ENCODE data around the gene PEX1. TPM values are rescaled to one million over a fixed set of nuclear protein-coding genes. Genes with fewer than 3 reads are reported as not detected.
"Not testable (repeated sequence)": the region's sequence is repeated elsewhere in the genome, so short reads cannot be mapped to it uniquely, and the experiment has no call there.

PEX1 gene
- total RNA-seq: 10 to 100 TPM; 19.2 to 51.9 (median 25.9) TPM

DNA sequence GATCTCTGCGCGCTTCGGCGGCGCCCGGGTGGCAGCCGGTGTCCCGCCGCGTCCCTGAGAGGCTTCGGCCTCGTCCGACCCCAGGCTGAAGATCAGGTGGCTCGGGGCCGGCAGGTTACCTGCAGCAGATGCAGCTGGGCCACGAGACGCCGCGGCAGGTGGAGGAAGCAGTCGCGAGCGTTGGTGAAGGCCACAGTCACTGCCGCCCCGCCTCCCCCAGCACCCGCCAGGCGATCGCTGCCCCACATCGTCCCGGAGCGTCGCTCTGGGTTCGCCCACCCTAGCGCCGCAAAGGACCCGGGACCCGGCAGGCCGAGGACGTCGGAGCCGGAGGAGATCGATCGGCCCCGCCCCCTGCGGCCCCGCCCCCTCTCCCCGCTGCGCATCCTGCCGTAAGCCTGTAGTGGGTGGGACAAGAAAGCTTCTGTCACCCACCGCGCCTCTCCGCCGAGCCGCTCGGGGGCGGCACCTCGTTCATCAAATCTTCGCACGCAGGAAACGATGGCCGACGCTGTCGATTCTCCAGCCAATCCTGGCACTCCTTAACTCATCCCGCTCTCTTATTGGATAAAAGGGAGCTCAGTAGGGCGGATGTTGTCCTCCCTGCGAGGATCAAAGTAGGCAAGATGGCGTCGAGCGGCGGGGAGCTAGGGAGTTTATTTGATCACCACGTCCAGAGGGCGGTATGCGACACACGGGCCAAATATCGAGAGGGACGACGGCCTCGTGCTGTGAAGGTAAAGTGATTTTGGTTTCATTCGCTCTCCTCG, at the start of gene PEX1, which contains the start of gene RBM48:
Gene PEX1, minus strand, starts transcription at position 333 of the 770 bp plus-strand sequence. Its CDS starts 85 bp downstream, at position 248.
Gene RBM48, plus strand, starts transcription at position 608 of the 770 bp plus-strand sequence. Its CDS starts 19 bp downstream, at position 627.
- in situ Hi-C loops (cut with MboI; ENCODE audit: low pct_unique_long_range_greater_than_20kb in 2 of 9, low sequenced_read_pairs in 9 of 9, unreplicated experiment in 9 of 9): no loop called here
- 0 to 2% (median 0%) methylated on average over 1 to 10 of the region's 79 CpGs; no CpG with 5 or more reads in 2 of the 10 experiments for WGBS, 10 experiments
- H3K4me1 ChIP-seq (replicated peaks in 1 of 2): peaks cover 7 to 12% of the 10 kb centered on the region in 2 donors
- peak within 1 kb of the TSS; percentile 59 to 87 (median 70) for H3K4me3 ChIP-seq
- ATAC-seq (replicated peaks in 6 of 8): peak; percentile 90 to 96 (median 94)
- peak within 1 kb of the TSS; percentile 78 to 82 for H3K27ac ChIP-seq

GRCh38 chr7:92576296-92576695, 48.0 kb upstream of the PEX1 start:
- WGBS, 10 experiments: 79 to 100% (median 90%) methylated on average over 1 to 3 of the region's 3 CpGs; no CpG with 5 or more reads in 1 of the 10 experiments
- ATAC-seq (replicated peaks in 6 of 8): no peak
- in situ Hi-C loops (cut with MboI; ENCODE audit: low pct_unique_long_range_greater_than_20kb in 2 of 9, low sequenced_read_pairs in 9 of 9, unreplicated experiment in 9 of 9): no loop called here
- Histone ChIP-seq H3K27ac (no peak overlapping the region), H3K4me1 (replicated peaks in 1 of 2) (no peaks in the 10 kb centered on the region), H3K4me3 (no peak overlapping the region)

DNA sequence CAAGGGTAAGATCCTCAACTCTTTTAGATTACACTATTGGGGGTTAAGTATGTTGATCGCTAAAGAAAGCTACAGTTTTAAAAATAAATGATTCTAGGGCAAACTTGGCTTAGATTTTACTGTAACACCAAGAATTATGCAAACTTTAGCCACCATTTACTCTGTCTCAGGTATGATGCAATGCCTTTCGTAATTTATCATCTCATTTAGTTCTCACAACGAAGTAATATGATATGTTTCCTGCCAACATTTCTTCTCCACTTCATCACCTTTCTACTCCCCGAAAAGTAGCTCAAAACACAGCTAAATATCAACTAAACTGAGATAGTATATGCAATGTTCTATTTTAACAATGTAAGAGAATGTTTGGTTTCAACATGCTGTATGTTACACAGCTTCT, 40.8 kb upstream of the PEX1 start:
- no peak for ATAC-seq (replicated peaks in 6 of 8)
- in situ Hi-C loops (cut with MboI; ENCODE audit: low pct_unique_long_range_greater_than_20kb in 2 of 9, low sequenced_read_pairs in 9 of 9, unreplicated experiment in 9 of 9): no loop called here
- H3K27ac ChIP-seq: no peak overlapping the region
- H3K4me1 ChIP-seq (replicated peaks in 1 of 2): no peaks in the 10 kb centered on the region
- H3K4me3 ChIP-seq: no peak overlapping the region
- 90 to 100% (median 96%) methylated on average over 1 to 4 of the region's 4 CpGs for WGBS, 10 experiments

- H3K27ac ChIP-seq: no peak overlapping the region
- in situ Hi-C loops (cut with MboI; ENCODE audit: low pct_unique_long_range_greater_than_20kb in 2 of 9, low sequenced_read_pairs in 9 of 9, unreplicated experiment in 9 of 9): no loop called here
- no peak overlapping the region for H3K4me3 ChIP-seq
- no peaks in the 10 kb centered on the region for H3K4me1 ChIP-seq (replicated peaks in 1 of 2)
- 0 to 100% (median 88%) methylated on average over 1 to 6 of the region's 6 CpGs; no CpG with 5 or more reads in 1 of the 10 experiments for WGBS, 10 experiments
- no peak for ATAC-seq (replicated peaks in 6 of 8)
Measured at GRCh38 chr7:92567460-92567859, 39.1 kb upstream of the PEX1 start.

GRCh38 chr7:92563345-92563744, 35.0 kb upstream of the PEX1 start:
- ATAC-seq (replicated peaks in 6 of 8): no peak
- in situ Hi-C loops (cut with MboI; ENCODE audit: low pct_unique_long_range_greater_than_20kb in 2 of 9, low sequenced_read_pairs in 9 of 9, unreplicated experiment in 9 of 9): no loop called here
- Histone ChIP-seq H3K4me1 (replicated peaks in 1 of 2) (no peaks in the 10 kb centered on the region), H3K27ac (no peak overlapping the region), H3K4me3 (no peak overlapping the region)
- WGBS, 10 experiments: 75 to 100% (median 94%) methylated on average over 1 to 2 of the region's 2 CpGs; no CpG with 5 or more reads in 2 of the 10 experiments

- no peak overlapping the region for H3K4me3 ChIP-seq
- H3K27ac ChIP-seq: no peak overlapping the region
- H3K4me1 ChIP-seq (replicated peaks in 1 of 2): no peaks in the 10 kb centered on the region
- no peak for ATAC-seq (replicated peaks in 6 of 8)
- in situ Hi-C loops (cut with MboI; ENCODE audit: low pct_unique_long_range_greater_than_20kb in 2 of 9, low sequenced_read_pairs in 9 of 9, unreplicated experiment in 9 of 9): no loop called here
Measured at GRCh38 chr7:92560602-92561001, 32.3 kb upstream of the PEX1 start.

GRCh38 chr7:92557808-92558362, 29.6 kb upstream of the PEX1 start:
- peak in 1 of 8 experiments; percentile 25 for ATAC-seq (replicated peaks in 6 of 8)
- no peak overlapping the region for H3K4me3 ChIP-seq
- H3K27ac ChIP-seq: no peak overlapping the region
- in situ Hi-C loops (cut with MboI; ENCODE audit: low pct_unique_long_range_greater_than_20kb in 2 of 9, low sequenced_read_pairs in 9 of 9, unreplicated experiment in 9 of 9): no loop called here
- no peaks in the 10 kb centered on the region for H3K4me1 ChIP-seq (replicated peaks in 1 of 2)
- 60 to 100% (median 89%) methylated on average over 1 to 6 of the region's 7 CpGs; no CpG with 5 or more reads in 1 of the 10 experiments for WGBS, 10 experiments

DNA sequence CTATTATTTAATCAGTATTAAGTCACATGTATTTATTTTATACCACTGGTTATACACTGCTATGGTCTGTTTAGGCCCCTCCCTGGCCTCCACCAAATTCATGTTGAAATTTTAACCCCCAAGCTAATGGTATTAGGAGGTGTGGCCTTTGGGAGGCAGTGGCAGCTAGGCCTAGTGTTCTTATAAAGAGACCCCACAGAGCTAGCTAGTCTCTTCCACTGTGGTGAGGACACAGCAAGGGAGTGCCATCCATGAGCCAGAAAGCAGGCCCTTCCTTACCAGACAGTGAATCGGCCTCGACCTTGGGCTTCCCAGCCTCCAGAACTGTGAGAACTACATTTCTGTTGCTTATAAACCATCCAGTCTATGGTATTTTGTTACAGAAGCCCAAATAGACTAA, 28.9 kb upstream of the PEX1 start:
- no peak overlapping the region for H3K27ac ChIP-seq
- 83 to 95% (median 86%) methylated on average over 1 to 2 of the region's 2 CpGs; no CpG with 5 or more reads in 7 of the 10 experiments for WGBS, 10 experiments
- no peaks in the 10 kb centered on the region for H3K4me1 ChIP-seq (replicated peaks in 1 of 2)
- ATAC-seq (replicated peaks in 6 of 8): no peak
- in situ Hi-C loops (cut with MboI; ENCODE audit: low pct_unique_long_range_greater_than_20kb in 2 of 9, low sequenced_read_pairs in 9 of 9, unreplicated experiment in 9 of 9): no loop called here
- H3K4me3 ChIP-seq: no peak overlapping the region

DNA sequence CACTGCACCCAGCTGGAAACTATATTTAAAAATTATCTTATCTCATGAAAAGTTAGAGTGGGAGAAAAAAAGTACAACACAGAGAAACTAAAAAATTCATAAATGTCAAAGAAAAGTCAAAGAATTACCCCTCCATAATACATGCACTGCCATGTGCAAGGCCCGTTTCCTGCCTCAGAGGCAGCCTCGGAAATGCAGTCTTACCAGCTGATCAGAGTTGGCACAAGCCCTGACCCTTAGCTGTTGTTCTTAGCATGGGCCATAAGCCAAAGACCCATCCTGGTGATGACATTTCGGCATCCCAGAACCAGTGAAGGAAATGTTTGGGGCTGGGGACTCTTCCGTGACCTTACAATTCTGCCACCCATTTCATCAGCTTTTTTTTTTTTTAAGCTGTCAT, 21.9 kb upstream of the PEX1 start:
- H3K4me3 ChIP-seq: no peak overlapping the region
- WGBS, 10 experiments: 67 to 100% (median 90%) methylated on average over 1 to 3 of the region's 4 CpGs; no CpG with 5 or more reads in 3 of the 10 experiments
- in situ Hi-C loops (cut with MboI; ENCODE audit: low pct_unique_long_range_greater_than_20kb in 2 of 9, low sequenced_read_pairs in 9 of 9, unreplicated experiment in 9 of 9): no loop called here
- no peak for ATAC-seq (replicated peaks in 6 of 8)
- H3K4me1 ChIP-seq (replicated peaks in 1 of 2): no peaks in the 10 kb centered on the region
- no peak overlapping the region for H3K27ac ChIP-seq

DNA sequence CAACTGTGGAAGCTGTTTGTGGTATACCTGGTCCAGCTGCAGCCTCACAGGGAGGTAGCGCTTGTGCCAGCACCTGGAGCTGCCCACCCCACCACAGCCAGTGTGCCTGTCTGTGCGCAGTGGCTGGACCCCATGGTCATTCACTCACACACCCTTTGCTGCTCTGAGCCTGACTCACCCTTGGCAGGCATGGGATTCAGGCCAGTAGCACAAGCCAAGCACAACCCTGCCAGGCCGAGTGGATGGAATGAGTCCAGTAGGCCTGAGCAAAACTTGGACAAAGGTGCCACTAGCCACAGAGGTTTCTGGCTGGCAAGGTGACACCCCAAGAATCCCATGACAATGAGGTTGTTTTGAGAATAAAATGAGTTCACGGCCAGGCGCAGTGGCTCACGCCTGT, 19.3 kb upstream of the PEX1 start:
- ATAC-seq (replicated peaks in 6 of 8): no peak
- H3K27ac ChIP-seq: no peak overlapping the region
- in situ Hi-C loops (cut with MboI; ENCODE audit: low pct_unique_long_range_greater_than_20kb in 2 of 9, low sequenced_read_pairs in 9 of 9, unreplicated experiment in 9 of 9): no loop called here
- no peaks in the 10 kb centered on the region for H3K4me1 ChIP-seq (replicated peaks in 1 of 2)
- H3K4me3 ChIP-seq: no peak overlapping the region
- 0 to 100% (median 70%) methylated on average over 1 to 2 of the region's 6 CpGs; no CpG with 5 or more reads in 5 of the 10 experiments for WGBS, 10 experiments

GRCh38 chr7:92546856-92547497, 18.7 kb upstream of the PEX1 start:
- no peak overlapping the region for H3K4me3 ChIP-seq
- no peak for ATAC-seq (replicated peaks in 6 of 8)
- H3K27ac ChIP-seq: no peak overlapping the region
- in situ Hi-C loops (cut with MboI; ENCODE audit: low pct_unique_long_range_greater_than_20kb in 2 of 9, low sequenced_read_pairs in 9 of 9, unreplicated experiment in 9 of 9): no loop called here
- H3K4me1 ChIP-seq (replicated peaks in 1 of 2): no peaks in the 10 kb centered on the region
- 60 to 100% (median 87%) methylated on average over 1 to 7 of the region's 17 CpGs; no CpG with 5 or more reads in 3 of the 10 experiments for WGBS, 10 experiments

DNA sequence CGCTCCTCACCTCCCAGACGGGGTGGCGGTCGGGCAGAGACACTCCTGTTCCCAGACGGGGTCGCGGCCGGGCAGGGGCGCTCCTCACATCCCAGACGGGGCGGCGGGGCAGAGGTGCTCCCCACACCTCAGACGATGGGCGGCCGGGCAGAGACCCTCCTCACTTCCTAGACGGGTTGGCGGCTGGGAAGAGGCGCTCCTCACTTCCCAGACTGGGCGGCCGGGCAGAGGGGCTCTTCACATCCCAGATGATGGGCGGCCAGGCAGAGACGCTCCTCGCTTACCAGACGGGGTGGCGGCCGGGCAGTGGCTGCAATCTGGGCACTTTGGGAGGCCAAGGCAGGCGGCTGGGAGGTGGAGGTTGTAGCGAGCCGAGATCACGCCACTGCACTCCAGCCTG, 16.8 kb upstream of the PEX1 start:
- H3K4me3 ChIP-seq; in situ Hi-C loops (cut with MboI; ENCODE audit: low pct_unique_long_range_greater_than_20kb in 2 of 9, low sequenced_read_pairs in 9 of 9, unreplicated experiment in 9 of 9); H3K4me1 ChIP-seq (replicated peaks in 1 of 2); ATAC-seq (replicated peaks in 6 of 8); H3K27ac ChIP-seq: not testable (repeated sequence)
- 72% methylated on average over 5 of the region's 30 CpGs; no CpG with 5 or more reads in 9 of the 10 experiments for WGBS, 10 experiments

GRCh38 chr7:92543542-92543941, 15.2 kb upstream of the PEX1 start:
- H3K4me1 ChIP-seq (replicated peaks in 1 of 2); H3K27ac ChIP-seq; H3K4me3 ChIP-seq; ATAC-seq (replicated peaks in 6 of 8); in situ Hi-C loops (cut with MboI; ENCODE audit: low pct_unique_long_range_greater_than_20kb in 2 of 9, low sequenced_read_pairs in 9 of 9, unreplicated experiment in 9 of 9): not testable (repeated sequence)
- 33 to 89% (median 79%) methylated on average over 1 to 3 of the region's 3 CpGs; no CpG with 5 or more reads in 4 of the 10 experiments for WGBS, 10 experiments

All from motor neuron (in vitro differentiated cells).